ENCODE measurements around the gene CDH20. TPM values are rescaled to one million over a fixed set of nuclear protein-coding genes. Genes with fewer than 3 reads are reported as not detected.

CDH20 gene
- total and polyA plus RNA-seq, 2 of the 13 experiments (the other 11 are each of a cell fraction or from before 2014, with no cell fraction given), result not detected

DNA sequence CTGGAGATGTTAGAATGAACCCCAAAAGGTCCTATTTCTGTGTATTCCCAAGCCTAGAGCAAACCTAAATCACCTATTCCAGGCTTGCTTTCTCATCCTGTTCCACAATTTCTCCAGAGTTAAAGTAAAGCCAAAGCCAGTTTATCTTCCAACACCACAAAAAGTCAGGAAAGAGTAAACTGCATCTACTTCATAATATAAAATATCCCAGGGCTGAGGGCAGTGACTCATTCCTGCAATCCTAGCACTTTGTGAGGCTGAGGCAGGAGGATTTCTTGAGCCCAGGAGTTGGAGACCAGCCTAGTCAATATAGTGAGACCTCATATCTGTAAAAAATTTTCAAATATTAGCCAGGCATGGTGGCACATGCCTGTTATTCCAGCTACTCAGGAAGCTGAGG is 241.4 kb downstream of the CDH20 start:
- no peaks in the 10 kb centered on the region for H3K4me1 ChIP-seq (ENCODE audit: insufficient read depth, low read length)
- H2AFZ ChIP-seq (ENCODE audit: low read length), result no peak overlapping the region
- ATAC-seq (no peak), FAIRE-seq (no peak), DNase-seq (ENCODE audit: low spot score) (no peak)
- CTCF ChIA-PET (ENCODE audit: low intra/inter-chr PET ratio, low total read pairs), result no interaction called here
- no TSS peak for BruUV-seq (replicated peaks)
- no peaks in the 10 kb centered on the region for H4K20me1 ChIP-seq (ENCODE audit: insufficient read depth, low read length)
- no peaks in the 10 kb centered on the region for H3K27me3 ChIP-seq (ENCODE audit: control insufficient read depth in 1 of 2, insufficient read depth in 2 of 2, low read length in 2 of 2)
- no peak overlapping the region for H3K27ac ChIP-seq (ENCODE audit: extremely low read length, insufficient read depth, low read length)
- POLR2A ChIA-PET, result no interaction called here
- intact Hi-C loops (cut with micrococcal nuclease; ENCODE audit: unreplicated experiment) (no loop called here), in situ Hi-C loops (cut with HindIII; ENCODE audit: extremely low pct_ligation_motif_present, low pct_unique_long_range_greater_than_20kb) (no loop called here)
- no peaks in the 10 kb centered on the region for H3K79me2 ChIP-seq (ENCODE audit: insufficient read depth, low read length)
- TF ChIP-seq MED13 (CRISPR knock-in tag; IDR thresholded peaks at IDR 0.05) (no peak), PRMT3 (CRISPR knock-in tag; IDR thresholded peaks at IDR 0.05; ENCODE audit: borderline replicate concordance, low read depth) (no peak), ZNF709 (CRISPR knock-in tag; IDR thresholded peaks at IDR 0.05) (no peak)
- H3K36me3 ChIP-seq (replicated peaks in 1 of 2; ENCODE audit: control insufficient read depth in 1 of 2, insufficient read depth in 2 of 2, low read length in 2 of 2), result no peaks in the 10 kb centered on the region
- H3K9ac ChIP-seq (ENCODE audit: insufficient read depth, low read depth, low read length), result no peak overlapping the region
- H3K4me2 ChIP-seq (ENCODE audit: low read depth, low read length), result no peak overlapping the region
- H3K9me3 ChIP-seq (ENCODE audit: low read length), result no peaks in the 10 kb centered on the region
- H3K4me3 ChIP-seq (replicated peaks in 1 of 3; ENCODE audit: insufficient read depth in 1 of 3, low read depth in 2 of 3, low read length in 3 of 3), result no peak overlapping the region

DNA sequence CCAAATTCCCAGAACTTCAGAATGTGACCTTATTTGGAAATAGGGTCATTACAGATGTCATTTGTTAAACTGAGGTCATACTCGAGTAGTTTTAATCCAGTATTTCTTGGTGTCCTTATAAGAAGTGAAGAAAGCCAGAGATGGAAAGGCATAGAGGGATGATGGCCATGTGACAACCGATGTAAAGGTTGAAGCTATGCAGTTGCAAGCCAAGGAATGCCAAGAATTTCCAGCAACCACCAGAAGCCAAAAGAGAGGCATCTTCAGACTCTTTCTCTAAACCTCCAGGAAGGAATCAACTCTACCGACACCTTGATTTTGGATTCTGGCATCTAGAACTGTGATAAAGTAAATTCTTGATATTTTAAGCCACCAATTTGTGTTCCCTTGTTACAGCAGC is 242.2 kb downstream of the CDH20 start:
- H3K36me3 ChIP-seq (replicated peaks in 1 of 2; ENCODE audit: control insufficient read depth in 1 of 2, insufficient read depth in 2 of 2, low read length in 2 of 2), result no peaks in the 10 kb centered on the region
- WGBS (ENCODE audit: low lambda C conversion rate), result 0% methylated on average over 3 of the region's 3 CpGs
- in situ Hi-C loops (cut with HindIII; ENCODE audit: extremely low pct_ligation_motif_present, low pct_unique_long_range_greater_than_20kb) (no loop called here), intact Hi-C loops (cut with micrococcal nuclease; ENCODE audit: unreplicated experiment) (no loop called here)
- no peak overlapping the region for H3K4me3 ChIP-seq (replicated peaks in 1 of 3; ENCODE audit: insufficient read depth in 1 of 3, low read depth in 2 of 3, low read length in 3 of 3)
- H3K27me3 ChIP-seq (ENCODE audit: control insufficient read depth in 1 of 2, insufficient read depth in 2 of 2, low read length in 2 of 2), result no peaks in the 10 kb centered on the region
- H3K27ac ChIP-seq (ENCODE audit: extremely low read length, insufficient read depth, low read length), result no peak overlapping the region
- H3K79me2 ChIP-seq (ENCODE audit: insufficient read depth, low read length), result no peaks in the 10 kb centered on the region
- no peak overlapping the region for H3K9ac ChIP-seq (ENCODE audit: insufficient read depth, low read depth, low read length)
- no peak for FAIRE-seq
- no peak for ATAC-seq
- TF ChIP-seq, protein P1, sequence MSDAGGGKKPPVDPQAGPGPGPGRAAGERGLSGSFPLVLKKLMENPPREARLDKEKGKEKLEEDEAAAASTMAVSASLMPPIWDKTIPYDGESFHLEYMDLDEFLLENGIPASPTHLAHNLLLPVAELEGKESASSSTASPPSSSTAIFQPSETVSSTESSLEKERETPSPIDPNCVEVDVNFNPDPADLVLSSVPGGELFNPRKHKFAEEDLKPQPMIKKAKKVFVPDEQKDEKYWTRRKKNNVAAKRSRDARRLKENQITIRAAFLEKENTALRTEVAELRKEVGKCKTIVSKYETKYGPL (CRISPR knock-in tag; IDR thresholded peaks at IDR 0.05), result no peak
- TF ChIP-seq ZNF224 (CRISPR knock-in tag; IDR thresholded peaks at IDR 0.05) (no peak), RAD51 (IDR thresholded peaks at IDR 0.05; ENCODE audit: borderline replicate concordance) (no peak), MED8 (CRISPR knock-in tag; IDR thresholded peaks at IDR 0.05; ENCODE audit: insufficient replicate concordance) (no peak), ARHGAP35 (CRISPR knock-in tag; IDR thresholded peaks at IDR 0.05; ENCODE audit: borderline replicate concordance) (no peak), ZNF572 (CRISPR knock-in tag; IDR thresholded peaks at IDR 0.05) (no peak), THAP7 (CRISPR knock-in tag; IDR thresholded peaks at IDR 0.05) (no peak), REL (CRISPR knock-in tag; conservative IDR thresholded peaks at IDR 0.05) (no peak), ZNF512 (CRISPR knock-in tag; IDR thresholded peaks at IDR 0.05) (no peak), IRF9 (CRISPR knock-in tag; IDR thresholded peaks at IDR 0.05; ENCODE audit: borderline replicate concordance) (no peak), ZNF337 (CRISPR knock-in tag; IDR thresholded peaks at IDR 0.05; ENCODE audit: borderline replicate concordance, low read depth) (no peak), ZNF629 (CRISPR knock-in tag; conservative IDR thresholded peaks at IDR 0.05) (no peak), SRY (CRISPR knock-in tag; IDR thresholded peaks at IDR 0.05) (no peak), ZNF720 (CRISPR knock-in tag; IDR thresholded peaks at IDR 0.05) (no peak)
- CTCF ChIA-PET (ENCODE audit: low intra/inter-chr PET ratio, low total read pairs), result no interaction called here
- BruUV-seq (replicated peaks), result no TSS peak
- DNase-seq (ENCODE audit: low spot score), result no peak
- no peaks in the 10 kb centered on the region for H3K9me3 ChIP-seq (ENCODE audit: low read length)
- H4K20me1 ChIP-seq (ENCODE audit: insufficient read depth, low read length), result no peaks in the 10 kb centered on the region
- H3K4me2 ChIP-seq (ENCODE audit: low read depth, low read length), result no peak overlapping the region
- no peaks in the 10 kb centered on the region for H3K4me1 ChIP-seq (ENCODE audit: insufficient read depth, low read length)
- POLR2A ChIA-PET, result no interaction called here
- no peak overlapping the region for H2AFZ ChIP-seq (ENCODE audit: low read length)
